Tongue (tissue), 1 donor: Measurements from ENCODE around the gene KIF3B. TPM values are rescaled to one million over a fixed set of nuclear protein-coding genes. Genes with fewer than 3 reads are reported as not detected.

Source experiments
- total RNA-seq: library from RNA; depleted of rRNA; stranded (reverse); fragments of >200 nt; gene quantifications from one replicate; pipeline ENCODE4 v1.2.3, GENCODE V29; 2014

Gene KIF3B
- total RNA-seq, 1 donor from 2014 or later = 16.3 TPM

Other genes with a start within 250 kb of the KIF3B start
- 3.7 TPM for gene HCK, start 225.4 kb upstream of the KIF3B start, total RNA-seq
- 27.3 TPM for gene TM9SF4, start 167.9 kb upstream of the KIF3B start, total RNA-seq
- 6.2 TPM for gene PLAGL2, start 69.9 kb upstream of the KIF3B start, total RNA-seq
- gene POFUT1, start 69.8 kb upstream of the KIF3B start, total RNA-seq = 33.5 TPM
- 65.6 TPM for gene ASXL1, start 80.7 kb downstream of the KIF3B start, total RNA-seq